H4 (cell line): ENCODE measurements around the gene SMIM1. TPM values are rescaled to one million over a fixed set of nuclear protein-coding genes. Genes with fewer than 3 reads are reported as not detected.

Experiments
- DNase-seq: peaks from one replicate; pipeline ENCODE4 v3.0.0-alpha.2; 2015; ENCODE audit warnings: low spot score
- total RNA-seq: library from RNA; depleted of rRNA; stranded (reverse); fragments of >200 nt; shearing (Covaris generic); gene quantifications from 2 replicates; pipeline ENCODE4 v1.2.3, GENCODE V29; 2014

Gene SMIM1
- total RNA-seq, 1 experiment from 2014 or later = not detected

DNA sequence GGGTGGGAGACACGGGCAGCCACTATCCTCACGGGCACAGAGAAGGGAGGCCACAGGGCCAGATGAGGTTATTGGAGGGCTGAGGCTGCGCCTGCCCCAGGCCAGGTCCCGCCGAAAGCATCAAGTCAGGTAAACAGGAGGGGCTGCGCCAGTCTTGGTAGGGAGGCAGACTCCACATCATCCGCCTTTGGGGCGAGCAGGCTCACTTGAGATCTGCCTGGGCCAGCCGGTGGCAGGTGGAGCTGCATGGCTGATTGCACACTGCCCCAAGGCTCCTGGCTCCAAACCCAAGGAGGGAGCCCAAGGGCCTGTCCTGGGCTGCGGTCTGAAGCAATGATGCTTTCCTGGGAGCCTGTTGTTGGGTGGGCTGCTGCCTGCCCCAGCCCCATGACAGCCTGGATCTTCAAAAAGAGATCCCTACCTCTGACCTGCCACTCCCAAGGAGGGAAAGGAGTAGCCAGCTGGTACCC lies 4.6 kb downstream of the SMIM1 start:
- DNase-seq = no peak

DNA sequence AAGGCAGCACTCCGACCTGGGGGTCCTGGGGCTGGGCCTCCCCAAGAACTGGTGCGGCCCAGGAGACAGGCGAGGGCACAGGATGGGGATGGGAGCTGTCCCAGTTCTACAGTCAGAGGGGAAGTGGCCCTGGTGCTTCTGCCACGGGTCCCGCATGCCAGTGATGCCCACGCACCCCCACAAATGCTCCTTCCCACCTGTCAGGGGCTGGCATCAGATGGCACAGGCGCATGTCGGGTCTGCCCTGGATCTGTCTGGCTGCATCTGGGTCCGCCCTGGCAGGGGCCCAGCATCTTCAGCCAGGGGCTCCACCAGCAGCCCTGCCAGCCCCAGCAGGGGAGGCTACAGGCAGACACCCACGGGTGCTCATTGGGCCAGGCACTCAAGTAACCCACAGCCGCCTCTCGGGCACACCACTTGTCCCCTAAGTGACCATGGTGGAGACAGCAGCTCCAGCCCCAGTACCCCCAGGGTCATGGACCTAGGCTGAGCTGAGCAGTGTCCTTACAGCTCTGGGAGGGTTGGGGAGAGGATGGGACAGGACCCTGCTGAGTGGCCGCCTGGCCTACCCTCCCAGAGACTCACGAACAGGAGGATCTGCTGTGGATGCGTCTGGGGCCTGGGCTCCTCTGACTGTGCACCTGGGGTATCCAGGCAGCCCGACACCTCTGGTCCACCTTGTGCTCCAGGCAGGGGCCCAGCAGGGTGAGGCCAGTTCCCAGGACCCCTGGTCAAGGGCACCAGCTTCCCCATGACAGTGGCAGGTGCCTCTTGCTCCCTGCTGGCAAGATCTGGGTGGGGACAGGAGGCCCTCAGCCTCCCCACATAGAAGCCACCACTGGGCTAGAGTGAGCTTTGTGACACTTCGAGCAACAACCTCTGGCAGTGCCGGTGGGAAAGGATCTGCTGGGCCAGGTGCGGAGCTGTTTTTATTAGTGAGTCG lies 5.4 kb downstream of the SMIM1 start:
- no peak for DNase-seq

DNA sequence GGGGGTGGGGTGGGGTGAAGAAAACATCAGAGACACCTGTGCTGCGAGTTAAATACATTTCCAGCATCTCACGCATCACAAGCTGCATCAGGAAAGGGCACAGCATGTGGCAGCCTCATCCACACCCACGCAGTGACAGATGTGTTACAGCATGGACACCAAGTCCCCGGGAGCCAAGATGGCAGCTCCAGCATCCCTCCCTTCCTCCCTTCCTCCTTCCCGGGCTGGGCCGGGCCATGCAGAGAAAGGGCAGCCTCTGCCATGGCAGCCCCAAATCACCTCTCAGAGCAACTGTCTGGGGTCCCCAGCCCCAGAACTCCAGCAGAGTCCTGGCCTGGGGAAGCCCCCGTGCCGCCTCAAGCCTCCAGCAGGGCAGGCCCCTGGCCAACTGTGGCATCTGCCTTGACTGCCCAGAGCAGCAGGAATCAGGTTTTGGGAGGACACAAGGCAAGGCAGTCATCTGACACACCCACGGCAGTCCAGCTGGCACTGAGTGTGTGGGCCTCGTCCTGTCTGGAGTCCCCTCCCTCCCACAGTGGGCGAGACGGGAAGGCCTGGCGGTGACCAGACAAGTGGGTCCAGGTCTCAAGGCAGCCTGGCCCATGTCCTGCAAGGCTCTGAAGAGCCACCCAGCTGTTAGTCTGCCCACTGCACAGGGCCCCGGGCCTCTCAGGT lies 6.2 kb downstream of the SMIM1 start:
- DNase-seq = no peak

DNA sequence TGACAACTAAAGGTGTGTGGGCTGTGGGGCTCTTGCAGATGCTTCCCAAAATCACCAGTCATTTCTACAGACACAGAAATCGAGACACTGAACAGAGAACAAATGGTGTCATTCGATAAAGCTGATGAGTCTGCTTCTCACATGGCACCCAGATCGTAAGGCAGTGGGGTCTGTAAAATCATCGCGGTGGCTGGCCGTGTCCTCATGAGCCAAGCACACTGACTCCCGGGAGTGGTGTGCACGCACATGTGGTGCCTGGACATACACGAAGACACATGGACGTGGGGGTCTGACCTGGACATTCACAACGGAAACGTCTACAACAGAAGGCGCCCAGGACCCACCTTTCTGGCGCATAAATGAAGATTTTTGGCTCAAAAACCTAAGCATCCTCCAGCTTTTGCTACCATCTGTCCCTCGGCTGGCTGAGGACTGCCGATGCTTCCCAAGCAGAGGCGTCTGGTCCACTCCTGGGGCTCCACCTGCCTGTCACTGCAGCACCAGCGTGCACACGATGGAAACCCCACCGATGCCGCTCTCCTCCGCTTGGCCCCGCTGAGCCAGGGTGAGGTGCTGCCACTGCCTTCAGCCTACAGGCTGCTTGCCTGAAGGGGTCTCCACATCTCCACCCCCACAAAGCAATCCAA lies 6.8 kb downstream of the SMIM1 start:
- no peak for DNase-seq

DNA sequence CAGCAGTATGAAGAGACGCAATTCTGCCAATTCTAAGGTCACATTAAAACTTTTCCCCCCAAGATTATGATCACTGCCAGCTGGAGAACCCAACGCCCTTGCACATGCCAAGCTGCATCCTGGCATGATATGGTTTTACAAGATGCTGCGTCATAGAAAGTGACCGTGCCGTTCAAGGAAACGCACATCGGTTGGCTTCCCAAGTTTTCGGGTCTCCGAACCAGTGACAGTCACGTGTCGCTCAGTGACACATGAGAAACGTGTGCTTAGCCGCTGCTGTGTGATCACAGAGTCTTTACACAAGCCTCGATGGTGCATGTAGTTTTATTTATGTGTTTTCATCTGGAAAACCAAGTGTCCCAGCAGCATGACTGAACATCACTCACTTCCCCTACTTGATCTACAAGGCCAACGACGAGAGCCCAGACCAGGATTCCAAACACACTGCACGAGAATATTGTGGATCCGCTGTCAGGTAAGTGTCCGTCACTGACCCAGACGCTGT lies 7.4 kb downstream of the SMIM1 start:
- no peak for DNase-seq

DNA sequence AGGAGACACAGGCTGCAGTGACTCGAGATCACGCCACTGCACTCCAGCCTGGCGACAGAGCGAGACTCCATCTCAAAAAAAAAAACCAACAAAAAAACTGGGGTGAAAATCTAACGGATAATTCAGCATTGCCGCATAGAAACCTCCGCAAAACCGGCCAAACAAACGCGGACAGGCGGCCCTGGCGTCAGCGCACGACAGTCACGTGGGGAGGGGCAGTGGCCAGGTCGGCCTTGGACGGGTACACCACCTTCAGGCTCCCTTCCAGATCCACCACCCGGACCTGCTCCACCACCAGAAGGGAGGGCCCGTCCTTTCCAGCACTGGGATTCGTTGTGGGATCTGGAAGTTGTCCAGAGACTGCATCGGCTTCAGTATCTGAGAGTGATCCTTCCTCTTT lies 8.4 kb downstream of the SMIM1 start:
- no peak for DNase-seq

DNA sequence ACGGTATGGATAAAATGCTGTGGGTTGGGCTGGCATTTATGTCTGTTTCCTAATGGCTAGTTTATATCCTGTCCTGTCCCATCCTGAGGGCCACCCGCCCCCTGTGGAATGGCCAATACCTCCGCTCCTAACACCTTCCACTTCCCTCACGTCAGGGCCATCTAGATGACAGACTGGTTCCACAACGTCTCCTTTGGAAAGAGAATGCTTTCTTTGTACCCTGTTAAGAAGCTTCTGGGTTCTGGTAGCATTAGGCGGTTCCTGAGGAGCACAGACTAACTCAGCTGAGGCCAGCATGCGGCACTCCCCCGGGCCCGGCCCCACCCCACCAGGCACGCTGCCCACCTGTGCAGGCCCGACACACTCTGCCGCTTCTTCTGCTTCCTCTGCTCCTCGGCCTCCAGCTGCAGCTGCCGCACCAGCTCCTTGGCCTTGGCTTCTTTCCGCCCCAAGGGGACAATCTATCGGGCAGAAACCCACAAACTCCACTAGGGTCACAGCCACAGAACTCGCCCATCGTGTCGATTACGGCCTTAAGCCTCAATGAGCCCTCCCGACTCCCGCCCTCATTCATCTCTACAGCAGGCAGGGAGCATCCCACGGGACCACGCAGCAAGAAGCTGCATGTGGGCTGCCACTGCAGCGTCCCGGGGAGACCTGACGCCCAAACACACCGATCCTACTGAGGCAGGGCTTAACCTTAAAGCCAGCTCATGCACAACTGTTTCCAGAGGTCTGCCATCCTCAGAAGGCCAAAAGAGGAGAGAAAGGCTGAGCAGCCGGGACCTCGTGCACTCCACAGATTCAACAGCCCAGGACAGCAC lies 11.3 kb downstream of the SMIM1 start:
- DNase-seq = no peak

DNA sequence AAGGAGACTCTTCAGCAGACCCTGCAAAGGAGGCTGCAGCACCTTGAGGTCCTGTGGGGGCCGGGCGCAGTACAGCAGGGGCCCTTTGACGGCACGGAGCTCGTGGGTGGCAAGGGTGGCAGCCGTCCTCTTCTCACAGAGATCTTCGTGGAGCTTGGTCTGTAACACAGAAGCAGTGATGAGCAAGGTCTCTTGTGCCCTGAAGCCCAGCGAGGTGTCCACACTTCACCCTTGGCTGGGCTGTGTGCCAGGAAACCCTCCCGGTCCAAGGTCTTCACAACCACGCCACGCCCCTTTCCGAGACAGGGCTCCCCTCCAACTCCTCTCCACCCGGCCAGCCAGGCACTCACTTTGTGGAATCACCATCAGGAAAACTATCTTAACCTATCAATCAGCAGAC lies 12.5 kb downstream of the SMIM1 start:
- no peak for DNase-seq

DNA sequence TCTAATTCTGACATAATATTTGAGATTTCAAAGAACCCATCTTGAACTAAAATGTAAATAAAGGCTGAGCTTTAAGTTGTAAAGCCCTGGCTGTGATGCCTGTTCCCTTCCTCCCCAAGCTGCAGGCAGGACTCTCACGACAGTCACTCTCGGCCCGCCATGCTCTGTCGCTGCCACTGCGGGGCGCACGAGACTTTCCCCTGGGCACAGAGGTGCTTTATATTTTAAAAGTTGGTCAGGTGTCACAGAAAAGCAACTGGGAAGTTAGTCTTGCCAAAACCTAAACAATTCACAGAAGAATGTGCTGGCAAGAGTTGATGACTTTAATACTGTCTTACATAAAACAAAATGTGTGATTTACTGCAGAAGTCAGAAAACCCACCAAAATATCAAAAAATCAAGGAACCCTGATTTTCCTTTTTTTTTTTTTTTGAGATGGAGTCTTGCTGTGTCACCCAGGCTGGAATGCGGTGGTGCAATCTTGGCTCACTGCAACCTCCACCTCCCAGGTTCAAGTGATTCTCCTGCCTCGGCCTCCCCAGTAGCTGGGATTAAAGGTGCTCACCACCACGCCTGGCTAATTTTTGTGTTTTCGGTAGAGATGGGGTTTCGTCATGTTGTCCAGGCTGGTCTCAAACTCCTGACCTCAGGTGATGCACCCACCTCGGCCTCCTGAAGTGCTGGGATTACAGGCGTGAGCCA lies 13.1 kb downstream of the SMIM1 start:
- no peak for DNase-seq

DNA sequence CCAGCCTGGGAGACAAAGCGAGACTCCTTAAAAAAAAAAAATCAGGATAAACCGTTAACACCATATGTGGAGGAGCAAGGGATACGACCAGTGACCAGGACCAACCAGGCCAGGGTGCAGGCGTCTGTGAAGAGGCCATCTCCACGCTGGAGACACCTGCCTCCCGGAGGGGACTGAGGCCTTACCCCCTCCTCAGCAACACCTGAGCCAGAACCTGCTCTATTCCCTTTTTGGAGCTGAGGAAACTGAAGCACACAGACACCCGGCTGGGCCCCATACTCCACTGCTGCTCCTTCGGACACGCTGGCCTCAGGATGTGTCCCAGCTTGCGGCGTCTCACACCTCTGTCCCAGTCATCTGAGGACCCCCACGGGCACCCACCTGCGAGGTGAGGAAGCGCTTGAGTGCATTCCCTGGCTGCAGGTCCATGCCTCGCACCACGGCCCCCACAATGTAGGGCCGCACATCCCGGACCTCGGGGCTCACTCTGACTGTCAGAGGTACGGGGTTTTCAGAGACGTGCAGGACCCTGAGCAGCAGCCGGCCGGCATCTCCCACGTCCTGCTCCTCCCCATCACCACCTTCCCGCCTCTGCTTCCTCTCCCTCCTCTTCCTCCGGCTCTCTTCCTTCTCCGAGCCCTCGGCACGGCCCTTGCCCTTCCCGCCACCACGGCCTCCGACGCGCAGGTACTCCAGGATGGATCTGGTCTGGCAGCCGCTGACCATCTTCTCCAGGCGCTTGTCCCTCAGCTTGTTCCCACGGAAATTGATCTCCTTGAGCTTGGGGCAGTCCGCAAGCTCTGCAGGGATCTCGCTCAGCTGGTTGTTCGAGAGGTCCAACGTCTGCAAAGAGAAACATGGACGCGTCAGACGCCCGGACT lies 14.2 kb downstream of the SMIM1 start:
- no peak for DNase-seq

DNA sequence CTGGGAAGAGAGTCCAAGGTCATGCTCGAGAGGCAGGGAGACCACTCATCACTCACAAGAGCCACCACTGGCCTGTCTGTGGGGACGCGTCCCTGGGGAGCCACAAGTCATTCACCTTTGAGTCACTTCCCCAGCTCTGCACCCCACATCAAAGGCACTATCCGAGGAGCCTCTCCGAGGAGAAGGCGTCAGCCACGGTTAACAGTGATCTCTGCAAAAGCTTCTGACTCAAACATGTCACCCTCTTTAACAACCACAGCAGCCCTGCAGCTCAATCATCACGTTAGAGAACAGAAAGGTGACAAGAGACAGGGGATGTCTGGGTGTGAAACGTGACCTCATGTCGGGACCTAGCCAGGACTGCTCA lies 14.8 kb downstream of the SMIM1 start:
- DNase-seq = no peak

DNA sequence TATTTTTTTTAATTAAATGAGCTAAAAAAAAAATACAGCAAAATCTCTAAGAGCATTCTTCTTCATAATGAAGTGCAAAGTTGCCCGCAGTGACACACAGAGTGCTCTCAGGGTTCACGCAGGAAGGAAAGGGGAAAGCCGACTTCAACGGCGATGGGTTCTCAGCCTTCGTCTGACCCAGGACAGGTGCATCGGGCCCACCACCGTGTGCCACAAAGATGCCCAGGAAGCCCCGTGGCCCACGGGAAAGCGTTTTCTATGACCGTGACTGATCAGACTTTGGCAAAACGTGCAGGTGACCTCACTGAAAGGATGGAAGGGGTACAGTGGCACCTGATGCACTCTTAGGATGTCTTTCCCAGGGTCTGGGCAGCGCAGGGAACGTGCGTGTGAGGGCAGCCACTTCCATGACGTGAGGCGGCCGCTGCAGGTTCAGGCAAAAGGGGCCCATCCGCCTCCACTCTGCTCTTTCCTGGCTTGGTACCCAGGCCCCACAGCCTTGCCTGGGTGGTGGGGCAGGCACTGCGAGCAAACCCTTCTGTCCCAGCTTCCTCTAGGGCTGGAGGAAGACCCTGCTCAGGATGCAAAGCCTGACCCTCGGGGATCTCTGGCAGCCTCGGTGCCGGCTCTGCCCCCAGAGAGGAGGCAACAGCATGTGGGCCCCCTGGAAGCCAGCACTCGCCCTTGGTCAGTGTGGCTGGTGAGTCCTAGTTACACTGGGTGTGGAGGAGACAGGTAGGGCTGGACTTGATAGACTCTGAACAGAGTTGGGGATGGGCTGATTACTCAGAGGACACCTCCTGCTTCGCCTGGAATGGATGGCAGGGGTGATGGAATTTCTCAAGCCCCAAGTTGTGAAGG lies 15.4 kb downstream of the SMIM1 start:
- DNase-seq = no peak

DNA sequence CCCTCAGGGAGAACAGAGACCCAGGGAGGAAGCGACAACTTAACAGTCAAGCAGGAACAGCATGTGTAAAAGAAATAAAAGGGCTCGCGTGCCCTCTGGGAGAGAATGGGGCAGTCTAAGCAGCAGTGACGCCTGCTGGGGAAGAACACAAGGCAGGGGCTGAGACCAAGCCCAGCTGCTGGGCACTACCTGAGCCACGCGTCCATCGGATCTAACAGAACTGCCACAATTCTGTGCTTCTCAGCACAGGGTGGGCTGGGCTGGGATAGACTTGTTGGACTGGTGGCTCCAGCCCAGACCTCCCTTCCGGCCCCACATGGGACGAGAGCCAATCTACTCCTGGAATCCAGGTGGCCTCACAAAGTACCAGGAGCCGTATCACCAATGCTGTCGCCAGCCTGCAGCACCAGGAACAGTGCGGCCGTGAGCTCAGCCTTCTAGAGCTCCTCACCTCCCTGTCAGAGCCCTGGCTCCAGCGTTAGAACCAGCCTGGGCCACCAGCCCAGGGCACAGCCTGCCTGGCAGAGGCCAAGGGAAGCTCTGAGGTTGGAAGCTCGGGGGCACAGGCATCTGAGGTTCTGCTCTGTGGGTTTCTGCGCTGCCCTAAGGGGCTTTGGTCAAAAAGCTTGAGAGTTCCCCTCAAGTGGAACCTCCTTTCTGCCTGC lies 16.3 kb downstream of the SMIM1 start:
- DNase-seq = no peak

DNA sequence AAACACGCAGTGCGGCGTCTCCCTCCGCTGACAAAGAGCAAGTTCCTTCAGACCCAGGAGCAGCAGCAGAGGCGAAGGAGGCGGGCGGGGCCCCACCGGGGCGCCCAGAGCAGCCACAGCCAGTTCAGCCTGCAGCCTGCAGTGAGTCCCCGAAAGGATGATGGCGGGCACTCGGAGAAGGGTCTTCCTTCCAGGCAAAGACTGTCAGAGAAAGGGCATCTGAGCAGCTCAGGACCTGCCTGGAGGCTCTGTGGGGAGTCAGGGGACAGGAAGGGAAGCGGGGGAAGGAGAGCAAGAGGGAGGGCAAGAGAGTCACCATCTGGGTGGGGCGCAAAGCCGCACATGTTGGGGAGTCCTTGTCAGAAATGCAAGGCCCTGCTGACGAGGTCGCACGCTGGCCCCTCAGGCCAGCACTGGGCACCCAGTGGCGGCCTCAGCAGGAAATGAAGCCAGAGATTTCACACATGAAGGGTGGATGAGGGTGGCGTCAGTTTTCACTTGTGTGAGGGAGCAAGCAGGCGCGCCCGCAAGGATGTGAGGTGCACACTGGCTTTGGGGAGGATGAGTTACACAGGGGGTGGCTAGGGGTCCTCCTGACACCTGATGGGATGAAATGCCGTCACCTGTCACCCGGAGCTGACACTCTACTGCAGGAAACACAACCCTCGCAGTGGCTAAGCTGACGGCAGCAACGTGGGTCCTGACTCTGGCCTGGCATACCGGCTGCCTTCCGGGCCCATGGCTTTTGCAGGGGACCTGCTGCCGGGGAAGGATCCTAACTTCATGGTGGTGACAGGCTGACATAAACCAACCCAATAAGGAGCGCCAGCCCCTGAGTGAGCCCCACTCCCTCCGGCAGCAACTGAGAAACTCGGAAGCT lies 17.1 kb downstream of the SMIM1 start:
- no peak for DNase-seq

DNA sequence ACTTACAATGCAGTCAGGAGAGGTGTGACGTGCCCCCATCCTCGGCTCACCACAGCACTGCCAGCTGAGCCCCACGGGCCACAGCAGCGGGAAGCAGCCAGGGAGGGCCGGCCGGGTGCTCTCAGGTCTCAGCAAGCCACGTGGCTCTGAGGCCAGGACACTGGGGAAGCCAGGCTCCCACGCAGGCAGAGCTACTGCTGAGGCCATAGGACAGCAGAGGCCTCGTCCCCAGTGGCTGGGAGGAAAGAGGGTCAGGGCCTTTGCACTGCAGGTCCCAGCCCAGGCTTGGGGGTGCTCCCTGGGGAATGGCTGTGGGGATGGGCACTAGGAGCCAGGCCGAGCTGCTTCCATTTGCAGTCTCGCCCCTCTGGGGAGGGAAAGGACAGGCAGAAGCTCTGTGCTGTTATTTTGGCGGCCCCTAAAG lies 18.0 kb downstream of the SMIM1 start:
- DNase-seq = no peak

DNA sequence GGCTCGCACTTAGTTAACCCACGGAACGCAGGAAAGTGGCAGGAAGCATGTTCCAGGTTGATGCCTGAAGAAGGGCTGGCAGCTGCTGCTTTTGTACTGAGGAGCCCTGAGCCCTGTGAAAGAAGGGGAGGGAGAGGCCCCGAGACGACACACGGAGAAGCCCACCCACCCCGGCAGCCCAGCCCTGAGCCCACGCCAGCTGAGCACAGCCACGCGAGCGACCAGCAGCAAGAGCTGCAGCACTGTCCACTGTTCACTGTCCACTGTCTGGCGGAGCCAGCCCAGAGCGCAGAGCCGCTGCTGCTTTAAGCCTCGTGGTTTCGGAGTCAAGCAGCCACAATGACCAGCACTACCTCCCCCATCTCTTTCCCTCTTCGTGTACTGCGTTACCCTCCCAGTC lies 18.4 kb downstream of the SMIM1 start:
- DNase-seq = no peak
